PC-3 (cell line): ENCODE data around the gene AIFM3. TPM values are rescaled to one million over a fixed set of nuclear protein-coding genes. Genes with fewer than 3 reads are reported as not detected.

Experiments
- ATAC-seq: fragments of 200-7000 bp; cut with Tn5 transposase; 2 replicates; pipeline ENCODE4 v1.9.1; 2020; ENCODE audit warnings: mild to moderate bottlenecking, moderate library complexity
- BruUV-seq: library from RNA; stranded (reverse); fragments of 400-500 nt; replicated peaks from 2 replicates; lab custom pipeline; 2021; lab: Mats Ljungman, UMichigan
- CTCF ChIA-PET: fragments of 300-600 bp; sonication (Branson Sonifier 250); formaldehyde crosslinking; loops from one replicate; lab custom pipeline; 2022; ENCODE audit warnings: antibody characterized with exemption; lab: Charles Lee
- POLR2A ChIA-PET: fragments of 300-600 bp; sonication (Branson Sonifier 250); formaldehyde crosslinking; loops from one replicate; lab custom pipeline; 2022; ENCODE audit warnings: antibody characterized with exemption; ENCODE audit not compliant: unreplicated experiment; lab: Charles Lee
- DNase-seq: peaks from one replicate; pipeline ENCODE4 v3.0.0-alpha.2; 2015
- H2AFZ ChIP-seq: fragments of 300-600 bp; sonication (generic); 2 replicates; pipeline ENCODE4 v1.6.0; 2016; ENCODE audit warnings: antibody characterized with exemption, low read length
- H3F3A ChIP-seq: fragments of 300-600 bp; sonication (generic); one replicate; pipeline ENCODE4 v1.6.0; 2017; ENCODE audit warnings: antibody characterized with exemption, low read length, control low read depth, mild to moderate bottlenecking; ENCODE audit not compliant: unreplicated experiment
- H3K27ac ChIP-seq: fragments of 300-600 bp; sonication (generic); 2 replicates; pipeline ENCODE4 v1.5.1; 2016; ENCODE audit warnings: mild to moderate bottlenecking, low read length
- H3K27me3 ChIP-seq: fragments of 300-600 bp; sonication (generic); 2 replicates; pipeline ENCODE4 v1.6.1; 2016; ENCODE audit warnings: low read length, mixed read lengths
- H3K36me3 ChIP-seq: fragments of 300-600 bp; sonication (generic); 2 replicates; pipeline ENCODE4 v1.6.1; 2016; ENCODE audit warnings: low read depth, mixed run types, low read length, mixed read lengths
- H3K4me1 ChIP-seq: fragments of 300-600 bp; sonication (generic); 2 replicates; pipeline ENCODE4 v1.5.1; 2016; ENCODE audit warnings: low read length; ENCODE audit not compliant: insufficient read depth
- H3K4me2 ChIP-seq: fragments of 300-600 bp; sonication (generic); 2 replicates; pipeline ENCODE4 v1.6.0; 2016; ENCODE audit warnings: low read length
- H3K4me3 ChIP-seq: fragments of 300-600 bp; sonication (generic); 2 replicates; pipeline ENCODE4 v1.5.1; 2016; ENCODE audit warnings: mild to moderate bottlenecking, low read length, mixed read lengths
- H3K79me2 ChIP-seq: fragments of 300-600 bp; sonication (generic); 2 replicates; pipeline ENCODE4 v1.6.1; 2017; ENCODE audit warnings: low read length, mixed read lengths
- H3K9ac ChIP-seq: fragments of 300-600 bp; sonication (generic); 2 replicates; pipeline ENCODE4 v1.6.0; 2016; ENCODE audit warnings: mild to moderate bottlenecking, low read length
- H3K9me2 ChIP-seq: fragments of 300-600 bp; sonication (generic); replicated peaks from 2 replicates; pipeline ENCODE4 v1.6.1; 2016; ENCODE audit warnings: mixed run types, low read length, mixed read lengths
- H3K9me3 ChIP-seq: fragments of 300-600 bp; sonication (generic); 2 replicates; pipeline ENCODE4 v1.6.1; 2016; ENCODE audit warnings: low read length, mixed read lengths
- H4K20me1 ChIP-seq: fragments of 300-600 bp; sonication (generic); 2 replicates; pipeline ENCODE4 v1.6.1; 2016; ENCODE audit warnings: low read length, mixed read lengths
- EZH2 ChIP-seq: fragments of 300-600 bp; sonication (generic); IDR thresholded peaks from one replicate; pipeline ENCODE4 v1.6.1; 2017; ENCODE audit warnings: antibody characterized with exemption, mild to moderate bottlenecking, low read length; ENCODE audit not compliant: unreplicated experiment
- EZH2phosphoT487 ChIP-seq: fragments of 300-600 bp; sonication (generic); IDR thresholded peaks from 2 replicates; pipeline ENCODE4 v1.6.1; 2018; ENCODE audit warnings: mild to moderate bottlenecking, antibody characterized with exemption, low read length, borderline replicate concordance
- intact Hi-C: fragments of 100-400 bp; cut with micrococcal nuclease; formaldehyde crosslinking; loops from 2 replicates; pipeline ENCODE4 v1.9.0; 2023
- total RNA-seq: library from RNA; depleted of rRNA; stranded (reverse); fragments of >200 nt; gene quantifications from 2 replicates; pipeline ENCODE4 v1.2.3, GENCODE V29; 2014
- TF ChIP-seq, protein P1 (sequence below): fragments of 300-600 bp; sonication (generic); conservative IDR thresholded peaks from 2 replicates; pipeline ENCODE4 v1.5.1; 2017; ENCODE audit warnings: antibody characterized with exemption, low read depth, mild to moderate bottlenecking, low read length

AIFM3 gene
- total RNA-seq, 1 experiment from 2014 or later: 1.5 TPM

DNA sequence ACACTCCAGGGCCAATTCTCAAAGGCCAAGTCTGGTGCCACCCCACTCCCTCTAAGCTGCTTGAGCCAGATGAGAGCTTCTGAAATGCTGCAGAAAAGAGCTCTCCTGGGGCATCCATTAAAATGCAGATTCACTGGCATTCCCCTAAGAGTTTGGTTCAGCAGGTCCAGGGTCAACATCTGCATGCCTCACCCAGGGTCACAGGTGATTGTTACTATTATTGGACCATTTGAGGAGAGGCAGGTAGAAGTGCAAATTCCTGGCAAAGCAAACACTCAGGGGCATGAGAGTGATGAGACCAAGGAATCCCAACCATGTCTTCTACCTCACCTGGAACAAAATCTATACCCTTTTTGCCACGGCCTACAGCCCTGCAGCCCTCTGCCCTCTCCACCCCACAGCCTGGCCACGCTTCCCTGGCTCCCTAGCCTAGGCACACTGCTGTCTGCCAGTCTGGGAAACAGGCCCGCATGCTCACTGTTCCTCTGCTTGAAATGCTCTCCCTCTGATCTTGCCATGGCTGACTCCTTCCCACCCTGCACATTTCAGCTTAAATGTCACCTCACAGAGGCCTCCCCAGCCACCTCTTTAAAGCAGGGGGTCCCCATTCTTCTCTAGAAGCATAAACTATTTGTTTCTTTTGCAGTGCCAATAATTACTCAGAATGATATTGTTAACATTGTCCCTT is 43.5 kb downstream of the AIFM3 start:
- TF ChIP-seq EZH2: no peak
- no peak for TF ChIP-seq EZH2phosphoT487
- TF ChIP-seq, protein P1, sequence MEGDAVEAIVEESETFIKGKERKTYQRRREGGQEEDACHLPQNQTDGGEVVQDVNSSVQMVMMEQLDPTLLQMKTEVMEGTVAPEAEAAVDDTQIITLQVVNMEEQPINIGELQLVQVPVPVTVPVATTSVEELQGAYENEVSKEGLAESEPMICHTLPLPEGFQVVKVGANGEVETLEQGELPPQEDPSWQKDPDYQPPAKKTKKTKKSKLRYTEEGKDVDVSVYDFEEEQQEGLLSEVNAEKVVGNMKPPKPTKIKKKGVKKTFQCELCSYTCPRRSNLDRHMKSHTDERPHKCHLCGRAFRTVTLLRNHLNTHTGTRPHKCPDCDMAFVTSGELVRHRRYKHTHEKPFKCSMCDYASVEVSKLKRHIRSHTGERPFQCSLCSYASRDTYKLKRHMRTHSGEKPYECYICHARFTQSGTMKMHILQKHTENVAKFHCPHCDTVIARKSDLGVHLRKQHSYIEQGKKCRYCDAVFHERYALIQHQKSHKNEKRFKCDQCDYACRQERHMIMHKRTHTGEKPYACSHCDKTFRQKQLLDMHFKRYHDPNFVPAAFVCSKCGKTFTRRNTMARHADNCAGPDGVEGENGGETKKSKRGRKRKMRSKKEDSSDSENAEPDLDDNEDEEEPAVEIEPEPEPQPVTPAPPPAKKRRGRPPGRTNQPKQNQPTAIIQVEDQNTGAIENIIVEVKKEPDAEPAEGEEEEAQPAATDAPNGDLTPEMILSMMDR: no peak
- Histone ChIP-seq H3K27me3 (no peaks in the 10 kb centered on the region), H3K9ac (no peak overlapping the region), H3K4me3 (no peak overlapping the region), H3K9me3 (no peaks in the 10 kb centered on the region), H2AFZ (no peak overlapping the region), H3K36me3 (no peaks in the 10 kb centered on the region), H4K20me1 (no peaks in the 10 kb centered on the region), H3F3A (no peaks in the 10 kb centered on the region), H3K4me1 (peaks cover 7% of the 10 kb centered on the region; the same call in 1 of the 2 replicates), H3K9me2 (no peaks in the 10 kb centered on the region), H3K27ac (no peak overlapping the region), H3K4me2 (no peak overlapping the region), H3K79me2 (no peaks in the 10 kb centered on the region)
- DNase-seq (no peak), ATAC-seq (no peak)
- no TSS peak for BruUV-seq
- intact Hi-C loops: no loop called here
- CTCF ChIA-PET: interaction anchor here (0.6 kb wide), 1 partner anchor 11 kb away, joined by 3 read pairs; no protein-coding TSS in a partner anchor
- POLR2A ChIA-PET: no interaction called here

DNA sequence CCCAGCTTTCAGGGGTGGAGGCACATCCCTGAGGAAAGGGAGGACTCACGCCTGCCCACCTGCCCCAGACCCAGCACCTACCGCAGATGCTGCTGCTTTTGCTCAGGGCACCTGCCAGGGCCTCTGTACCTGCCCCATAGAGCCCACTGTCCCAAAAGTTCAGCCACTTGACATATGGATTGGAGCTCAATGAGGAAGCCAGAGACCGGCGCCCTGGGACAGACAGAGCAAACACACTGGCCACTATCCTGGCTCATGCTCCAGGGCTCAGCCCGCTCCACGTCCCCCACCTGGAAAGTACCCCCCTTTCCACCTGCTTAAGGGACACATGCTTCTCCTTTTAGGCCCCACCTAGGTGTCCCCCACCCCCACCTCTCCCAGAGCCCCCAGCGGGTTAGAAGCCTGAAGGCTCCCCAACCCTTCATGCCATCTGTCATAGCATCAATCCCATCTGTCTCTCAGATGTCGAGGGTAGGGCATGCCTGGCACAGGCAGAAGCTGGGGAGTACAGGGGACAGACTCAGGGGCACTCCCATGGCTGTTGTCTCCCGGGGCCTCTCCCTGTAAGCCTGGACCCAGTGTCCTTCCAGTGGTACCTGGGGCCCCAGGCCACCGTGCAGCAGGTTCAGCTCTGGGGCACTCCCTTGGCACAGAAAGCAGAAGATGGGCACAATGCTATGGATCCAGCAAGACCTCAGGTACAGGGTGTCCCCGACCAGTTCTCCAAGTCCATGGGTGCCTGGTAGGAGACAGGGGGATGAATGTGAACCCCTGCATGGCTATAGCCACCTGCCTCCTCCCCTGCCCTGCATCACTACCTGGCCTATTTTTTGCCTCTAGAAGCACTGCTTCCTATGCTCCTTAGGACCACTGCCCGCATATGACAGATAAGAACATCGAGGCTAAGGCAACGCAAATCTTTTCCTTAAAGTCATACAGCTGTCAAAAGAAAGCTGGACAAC is 45.7 kb downstream of the AIFM3 start:
- H3K79me2 ChIP-seq: no peaks in the 10 kb centered on the region

More for the DNA sequence above, 45.7 kb downstream of the AIFM3 start:
- no peak for TF ChIP-seq EZH2
- TF ChIP-seq, protein P1: no peak
- TF ChIP-seq EZH2phosphoT487: no peak
- no peak overlapping the region for H2AFZ ChIP-seq
- H3K4me3 ChIP-seq: no peak overlapping the region
- H3K9me2 ChIP-seq: no peaks in the 10 kb centered on the region
- intact Hi-C loops: no loop called here
- no peak for ATAC-seq
- CTCF ChIA-PET: no interaction called here
- H3K36me3 ChIP-seq: no peaks in the 10 kb centered on the region
- H4K20me1 ChIP-seq: no peaks in the 10 kb centered on the region
- no peak overlapping the region for H3K4me2 ChIP-seq
- no peak overlapping the region for H3K27ac ChIP-seq
- no peaks in the 10 kb centered on the region for H3K9me3 ChIP-seq
- DNase-seq: no peak
- H3K4me1 ChIP-seq: peaks cover 7% of the 10 kb centered on the region; the same call in 1 of the 2 replicates
- H3F3A ChIP-seq: no peaks in the 10 kb centered on the region
- POLR2A ChIA-PET: no interaction called here
- H3K9ac ChIP-seq: no peak overlapping the region
- no TSS peak for BruUV-seq
- H3K27me3 ChIP-seq: no peaks in the 10 kb centered on the region
